Stimulated activated CD8-positive, alpha-beta memory T cell treated with anti-CD3 and anti-CD28 coated beads, Interleukin-15, amount 100 ng/mL, for 48 hours (primary cell): ENCODE data around the gene AIFM3.

Experiments
- DNase-seq, 2 donors: peaks; one replicate each; pipeline ENCODE4 v3.0.0-alpha.2; 2020; ENCODE audit warnings: low read depth in 2 of 2

Gene AIFM3

GRCh38 chr22:20976291-20976877 lies 9.3 kb downstream of the AIFM3 start:
- no peak for DNase-seq

GRCh38 chr22:20977019-20977418 lies 10.0 kb downstream of the AIFM3 start:
- no peak for DNase-seq

DNA sequence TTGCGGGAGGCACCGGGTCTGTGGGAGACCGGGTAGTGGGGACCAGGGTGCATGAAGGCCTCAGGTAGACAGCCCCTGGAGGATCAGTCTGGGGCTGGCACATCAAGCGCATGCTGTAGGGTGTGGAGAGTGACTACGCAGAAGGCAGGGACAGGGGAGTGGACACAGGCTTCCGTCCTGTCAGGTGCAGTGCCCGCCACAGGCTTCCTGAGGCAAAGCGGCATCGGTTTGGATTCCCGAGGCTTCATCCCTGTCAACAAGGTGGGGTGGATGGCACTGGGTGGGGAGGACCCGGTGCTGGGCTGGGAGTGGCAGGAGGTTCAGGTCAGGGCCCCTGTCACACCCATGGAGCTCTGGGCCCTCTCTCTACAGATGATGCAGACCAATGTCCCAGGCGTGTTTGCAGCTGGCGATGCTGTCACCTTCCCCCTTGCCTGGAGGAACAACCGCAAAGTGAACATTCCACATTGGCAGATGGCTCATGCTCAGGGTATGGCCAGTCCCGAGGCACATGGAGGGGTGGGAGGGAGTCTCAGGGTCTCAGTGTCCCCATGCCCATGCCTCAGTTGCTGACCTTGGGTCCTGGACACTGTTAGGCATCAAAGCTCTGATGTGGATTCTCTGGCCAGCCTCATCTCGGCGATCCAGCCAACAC lies 10.6 kb downstream of the AIFM3 start:
- DNase-seq: no peak

GRCh38 chr22:20978419-20978818 lies 11.4 kb downstream of the AIFM3 start:
- no peak for DNase-seq

GRCh38 chr22:20979243-20979809 lies 12.3 kb downstream of the AIFM3 start:
- DNase-seq: peak; percentile 44 to 66

- DNase-seq: no peak
Observed at GRCh38 chr22:20979940-20980453, 12.9 kb downstream of the AIFM3 start.

GRCh38 chr22:20980523-20980922 lies 13.5 kb downstream of the AIFM3 start:
- DNase-seq: no peak

- DNase-seq: no peak
Observed at GRCh38 chr22:20980938-20981722, 14.1 kb downstream of the AIFM3 start.

- DNase-seq: peak; percentile 65 to 66
Observed at GRCh38 chr22:20981787-20982562, 14.9 kb downstream of the AIFM3 start, which contains the start of gene LZTR1. TSS of gene LZTR1 (plus strand) at chr22:20982297. CDS start at chr22:20982372, 75 bp downstream.

GRCh38 chr22:20982563-20982882 lies 15.5 kb downstream of the AIFM3 start:
- DNase-seq: no peak

DNA sequence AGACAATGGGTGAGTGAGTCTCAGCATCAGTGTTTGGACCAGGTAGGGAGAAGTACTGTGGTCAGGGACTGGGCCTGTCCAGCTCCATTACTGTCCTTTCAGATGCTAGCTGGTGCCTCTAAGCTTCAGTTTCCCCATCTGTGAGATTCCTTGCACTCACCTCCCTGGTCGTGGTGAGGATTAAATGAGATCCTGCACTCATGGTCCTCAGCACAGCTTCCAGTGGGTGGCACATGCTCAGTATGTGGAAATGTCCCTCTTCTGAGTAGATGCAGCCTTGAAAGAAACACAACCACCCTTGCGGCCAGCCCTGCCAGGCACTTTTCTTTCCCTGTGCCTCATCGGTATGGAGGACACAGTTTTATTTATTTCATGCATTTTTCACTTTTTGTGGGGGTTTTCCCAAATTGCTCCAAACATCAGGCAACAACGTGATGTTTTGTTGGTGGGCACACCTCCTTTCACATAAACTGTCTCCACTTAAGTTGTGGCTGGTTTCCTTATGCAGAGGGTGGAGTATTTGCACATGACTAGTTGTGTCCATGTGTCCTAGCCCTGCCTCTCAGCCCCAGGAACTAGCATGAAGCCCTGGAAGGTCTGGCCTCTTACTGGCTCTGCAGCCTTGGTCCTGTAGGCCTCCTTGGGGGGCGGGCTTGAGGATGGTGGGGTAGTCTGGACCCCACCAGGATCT lies 16.2 kb downstream of the AIFM3 start:
- no peak for DNase-seq

GRCh38 chr22:20985720-20986119 lies 18.7 kb downstream of the AIFM3 start:
- DNase-seq: no peak

DNA sequence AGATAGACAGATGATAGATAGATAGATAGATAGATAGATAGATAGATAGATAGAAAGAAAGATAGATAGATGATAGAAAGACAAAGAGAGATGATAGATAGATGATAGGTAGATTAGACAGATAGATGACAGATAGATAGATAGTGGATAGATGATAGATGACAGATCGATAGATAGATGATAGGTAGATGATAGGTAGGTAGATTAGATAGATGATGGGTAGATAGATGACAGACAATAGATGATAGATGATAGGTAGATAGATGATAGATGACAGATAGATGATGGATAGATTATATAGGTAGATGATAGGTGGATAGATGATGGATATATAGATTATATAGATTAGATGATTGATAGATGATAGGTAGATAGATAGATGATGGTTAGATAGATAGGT lies 19.3 kb downstream of the AIFM3 start:
- no peak for DNase-seq

DNA sequence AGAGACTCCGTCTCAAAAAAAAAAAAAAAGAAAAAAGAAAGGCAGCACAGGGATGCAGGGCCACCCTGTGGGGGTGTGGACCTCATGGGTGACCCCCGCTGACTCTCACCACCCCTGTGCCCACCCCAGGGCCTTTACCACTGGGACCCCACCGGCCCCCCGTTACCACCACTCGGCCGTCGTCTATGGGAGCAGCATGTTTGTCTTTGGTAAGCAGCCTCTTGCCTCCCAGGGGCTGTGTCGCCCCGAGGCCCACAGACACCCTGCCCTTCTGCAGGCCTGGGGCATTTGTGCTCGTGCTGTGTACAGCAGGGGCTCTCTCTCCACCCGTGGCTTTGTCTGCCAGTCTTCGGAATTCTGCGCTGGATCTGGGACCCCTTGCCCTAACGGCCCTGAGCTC lies 20.3 kb downstream of the AIFM3 start:
- DNase-seq: no peak

- DNase-seq: no peak
Observed at GRCh38 chr22:20988573-20989322, 21.7 kb downstream of the AIFM3 start.

- no peak for DNase-seq
Observed at GRCh38 chr22:20989323-20990138, 22.5 kb downstream of the AIFM3 start.

DNA sequence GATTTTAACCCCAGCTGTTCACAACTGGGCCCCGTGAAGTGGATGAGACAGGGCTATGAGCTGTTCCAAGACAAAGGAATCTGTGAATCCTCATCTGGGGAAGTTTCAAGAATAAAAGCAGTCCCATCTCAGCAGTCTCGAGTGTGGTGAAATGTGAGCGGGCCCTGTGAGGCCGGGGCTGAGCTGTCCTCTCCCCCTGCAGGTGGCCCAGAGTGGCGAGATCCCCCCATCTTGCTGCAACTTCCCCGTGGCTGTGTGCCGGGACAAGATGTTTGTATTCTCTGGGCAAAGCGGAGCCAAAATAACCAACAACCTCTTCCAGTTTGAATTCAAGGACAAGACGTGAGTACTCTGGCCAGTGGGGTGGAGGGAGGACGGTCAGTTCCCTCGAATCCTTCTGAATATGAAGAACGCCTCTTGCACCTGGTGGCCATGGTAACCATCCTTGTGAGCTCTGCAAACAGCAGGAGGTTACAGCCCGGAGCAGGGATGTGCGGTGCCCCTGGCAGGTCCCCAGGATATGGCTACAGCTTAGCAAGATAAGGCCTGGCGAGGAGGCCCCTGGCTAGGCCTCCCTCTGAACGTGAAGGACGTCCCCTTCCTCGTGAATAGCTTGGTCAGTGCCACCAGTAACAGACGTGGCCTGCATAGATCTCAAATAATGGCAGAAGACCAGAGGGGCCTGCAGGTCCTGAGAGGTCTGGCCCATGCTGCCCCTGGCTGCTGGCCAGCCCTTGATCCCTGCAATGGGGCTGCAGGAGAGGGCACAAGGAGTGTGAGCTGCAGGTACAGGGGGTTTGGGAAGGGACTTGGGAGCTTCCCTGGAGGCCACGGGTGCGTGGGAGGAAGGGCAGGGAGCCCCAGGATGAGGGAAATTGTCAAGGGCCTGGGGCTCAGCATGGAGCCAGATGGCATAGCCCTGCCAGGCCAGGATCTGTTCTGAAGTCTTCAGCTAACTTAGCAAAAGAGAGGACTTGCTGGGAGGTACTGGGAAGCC lies 23.4 kb downstream of the AIFM3 start:
- DNase-seq: no peak
